CD8-positive, alpha-beta memory T cell (primary cell): Measurements from ENCODE around the gene WDR44. TPM values are rescaled to one million over a fixed set of nuclear protein-coding genes. Genes with fewer than 3 reads are reported as not detected.
A peak's percentile ranks its signal among the peaks of the same experiment; 100 is the strongest.

Experiments
- CTCF ChIA-PET: fragments of 350-600 bp; sonication (Branson Sonifier 250); formaldehyde crosslinking; loops from one replicate; lab custom pipeline; 2021; ENCODE audit warnings: antibody characterized with exemption; lab: Charles Lee
- POLR2A ChIA-PET: fragments of 350-600 bp; sonication (Branson Sonifier 250); formaldehyde crosslinking; loops from one replicate; lab custom pipeline; 2021; ENCODE audit warnings: antibody characterized with exemption; lab: Charles Lee
- DNase-seq, 5 donors: peaks; one replicate each; pipeline versions ENCODE4 v3.0.0 to v3.0.0-alpha.2; 2020 to 2022; ENCODE audit warnings: mixed read lengths in 1 of 5
- H3K27ac ChIP-seq: one replicate; pipeline ENCODE4 v1.7.0; 2013; ENCODE audit warnings: low read depth, mild to moderate bottlenecking, low read length, moderate library complexity
- H3K27me3 ChIP-seq: 2 replicates; pipeline ENCODE4 v1.7.0; 2013; ENCODE audit warnings: low read length, mild to moderate bottlenecking; ENCODE audit not compliant: insufficient read depth, poor library complexity, severe bottlenecking
- H3K36me3 ChIP-seq: 2 replicates; pipeline ENCODE4 v1.7.0; 2013; ENCODE audit warnings: mild to moderate bottlenecking, low read length, moderate library complexity; ENCODE audit not compliant: insufficient read depth
- H3K4me1 ChIP-seq: 2 replicates; pipeline ENCODE4 v1.7.0; 2013; ENCODE audit warnings: mild to moderate bottlenecking, low read length, moderate library complexity; ENCODE audit not compliant: insufficient read depth
- H3K4me3 ChIP-seq: 2 replicates; pipeline ENCODE4 v1.7.0; 2013; ENCODE audit warnings: mild to moderate bottlenecking, low read length
- H3K9me3 ChIP-seq: 2 replicates; pipeline ENCODE4 v1.7.0; 2013; ENCODE audit warnings: mild to moderate bottlenecking, low read length
- H3K27ac Mint-ChIP-seq, 8 donors: one replicate each; pipeline ENCODE4 v1.8.0; 2020 to 2021; ENCODE audit warnings: mixed read lengths in 8 of 8, mild to moderate bottlenecking in 6 of 8, inconsistent platforms in 3 of 8, moderate library complexity in 3 of 8
- H3K27me3 Mint-ChIP-seq, 2 donors: one replicate each; pipeline ENCODE4 v1.8.0; 2020 to 2021; ENCODE audit warnings: mixed read lengths in 2 of 2, mild to moderate bottlenecking in 1 of 2, moderate library complexity in 1 of 2
- H3K36me3 Mint-ChIP-seq, 3 donors: one replicate each; pipeline ENCODE4 v1.8.0; 2020 to 2021; ENCODE audit warnings: mixed read lengths in 3 of 3, inconsistent platforms in 1 of 3, mild to moderate bottlenecking in 1 of 3
- H3K4me1 Mint-ChIP-seq, 3 donors: one replicate each; pipeline ENCODE4 v1.8.0; 2020 to 2021; ENCODE audit warnings: mixed read lengths in 3 of 3, inconsistent platforms in 1 of 3, mild to moderate bottlenecking in 1 of 3
- H3K4me3 Mint-ChIP-seq, 7 donors: one replicate each; pipeline ENCODE4 v1.8.0; 2020 to 2021; ENCODE audit warnings: mixed read lengths in 7 of 7, mild to moderate bottlenecking in 6 of 7, moderate library complexity in 4 of 7, inconsistent platforms in 2 of 7
- H3K9me3 Mint-ChIP-seq, 5 donors: one replicate each; pipeline ENCODE4 v1.8.0; 2020 to 2022; ENCODE audit warnings: mixed read lengths in 5 of 5, mild to moderate bottlenecking in 3 of 5, moderate library complexity in 2 of 5, inconsistent platforms in 1 of 5
- polyA plus RNA-seq: library from polyadenylated mRNA; unstranded; fragments of 300-500 nt; fragmentation: Illumina TruSeq; gene quantifications from one replicate; pipeline ENCODE4 v1.2.3, GENCODE V29; 2021
- total RNA-seq, 2 experiments: library from RNA; stranded (reverse); gene quantifications; one replicate each; pipeline ENCODE4 v1.2.3, GENCODE V29; 2021

Gene WDR44
- total and polyA plus RNA-seq, 3 experiments from 2014 or later, result 9.3 to 12.4 (median 12.1) TPM

GRCh38 chrX:118345045-118345463, 852 bp upstream of the WDR44 start:
- ChIA-PET POLR2A (interaction anchor here (1.1 kb wide), 1 partner anchor 150 kb away, joined by 3 read pairs; the partner anchor contains the start of gene DOCK11), CTCF (no interaction called here)
- H3K4me3 Mint-ChIP-seq, result peak overlapping the region; percentile 97 to 100 (median 99)
- H3K9me3 ChIP-seq, result no peaks in the 10 kb centered on the region
- H3K4me3 ChIP-seq, result peak overlapping the region; percentile 58
- peaks cover 0 to 12% (median 0%) of the 10 kb centered on the region in 3 donors for H3K36me3 Mint-ChIP-seq
- H3K27me3 ChIP-seq, result no peaks in the 10 kb centered on the region
- no peaks in the 10 kb centered on the region for H3K36me3 ChIP-seq
- peaks cover 26 to 39% (median 35%) of the 10 kb centered on the region in 3 donors for H3K4me1 Mint-ChIP-seq
- H3K27ac Mint-ChIP-seq, result peak overlapping the region; percentile 96 to 99 (median 98)
- no peak for DNase-seq
- H3K27me3 Mint-ChIP-seq, result peaks cover 0 to 9% of the 10 kb centered on the region in 2 donors
- H3K27ac ChIP-seq, result peak overlapping the region; percentile 77
- H3K9me3 Mint-ChIP-seq, result no peaks in the 10 kb centered on the region
- peaks cover 19% of the 10 kb centered on the region for H3K4me1 ChIP-seq

- H3K4me3 ChIP-seq, result peak overlapping the region; percentile 87
Observed at GRCh38 chrX:118346258-118347094, 570 bp downstream of the WDR44 start.

GRCh38 chrX:118347131-118347530, 1.2 kb downstream of the WDR44 start:
- Mint-ChIP-seq H3K4me1 (peaks cover 37 to 53% (median 50%) of the 10 kb centered on the region in 3 donors), H3K9me3 (no peaks in the 10 kb centered on the region), H3K36me3 (peaks cover 0 to 12% (median 0%) of the 10 kb centered on the region in 3 donors), H3K4me3 (peak overlapping the region; percentile 97 to 100 (median 99)), H3K27ac (peak overlapping the region; percentile 96 to 99 (median 98)), H3K27me3 (peaks cover 0 to 8% of the 10 kb centered on the region in 2 donors)
- peaks cover 32% of the 10 kb centered on the region for H3K4me1 ChIP-seq
- POLR2A ChIA-PET, result no interaction called here
- H3K27me3 ChIP-seq, result no peaks in the 10 kb centered on the region
- H3K36me3 ChIP-seq, result no peaks in the 10 kb centered on the region
- H3K27ac ChIP-seq, result peak overlapping the region; percentile 88
- peak overlapping the region; percentile 87 for H3K4me3 ChIP-seq
- no peak for DNase-seq
- CTCF ChIA-PET, result no interaction called here
- H3K9me3 ChIP-seq, result no peaks in the 10 kb centered on the region

More at GRCh38 chrX:118346258-118347094, 570 bp downstream of the WDR44 start:
- no peaks in the 10 kb centered on the region for H3K9me3 ChIP-seq
- no peaks in the 10 kb centered on the region for H3K9me3 Mint-ChIP-seq
- peak overlapping the region; percentile 96 to 99 (median 98) for H3K27ac Mint-ChIP-seq
- H3K4me3 Mint-ChIP-seq, result peak overlapping the region; percentile 97 to 100 (median 99)
- peaks cover 0 to 8% of the 10 kb centered on the region in 2 donors for H3K27me3 Mint-ChIP-seq
- H3K36me3 ChIP-seq, result no peaks in the 10 kb centered on the region
- ChIA-PET POLR2A (interaction anchor here (0.7 kb wide), 1 partner anchor 26 kb away, joined by 3 read pairs; no protein-coding TSS in a partner anchor), CTCF (no interaction called here)
- peaks cover 0 to 12% (median 0%) of the 10 kb centered on the region in 3 donors for H3K36me3 Mint-ChIP-seq
- peak; percentile 42 to 76 (median 51) for DNase-seq
- peaks cover 35 to 50% (median 49%) of the 10 kb centered on the region in 3 donors for H3K4me1 Mint-ChIP-seq
- H3K27me3 ChIP-seq, result no peaks in the 10 kb centered on the region
- H3K27ac ChIP-seq, result peak overlapping the region; percentile 88
- peaks cover 32% of the 10 kb centered on the region for H3K4me1 ChIP-seq

GRCh38 chrX:118347736-118348135, 1.8 kb downstream of the WDR44 start:
- Mint-ChIP-seq H3K27me3 (peaks cover 0 to 8% of the 10 kb centered on the region in 2 donors), H3K4me1 (peaks cover 40 to 57% (median 54%) of the 10 kb centered on the region in 3 donors), H3K27ac (peak overlapping the region in 7 of 8 donors; percentile 1 to 99 (median 97)), H3K9me3 (no peaks in the 10 kb centered on the region), H3K36me3 (peaks cover 0 to 12% (median 0%) of the 10 kb centered on the region in 3 donors), H3K4me3 (peak overlapping the region; percentile 97 to 100 (median 99))
- Histone ChIP-seq H3K4me3 (peak overlapping the region; percentile 87), H3K4me1 (peaks cover 36% of the 10 kb centered on the region), H3K27ac (peak overlapping the region; percentile 88), H3K9me3 (no peaks in the 10 kb centered on the region), H3K27me3 (no peaks in the 10 kb centered on the region), H3K36me3 (no peaks in the 10 kb centered on the region)
- ChIA-PET POLR2A (interaction anchor here (0.6 kb wide), 1 partner anchor 82 kb away, joined by 3 read pairs; no protein-coding TSS in a partner anchor), CTCF (no interaction called here)
- DNase-seq, result no peak

GRCh38 chrX:118348186-118348810, 2.4 kb downstream of the WDR44 start:
- POLR2A ChIA-PET, result interaction anchor here (0.6 kb wide), 1 partner anchor 81 kb away, joined by 3 read pairs; no protein-coding TSS in a partner anchor
- CTCF ChIA-PET, result no interaction called here
- Histone ChIP-seq H3K4me1 (peaks cover 41% of the 10 kb centered on the region), H3K9me3 (no peaks in the 10 kb centered on the region), H3K36me3 (no peaks in the 10 kb centered on the region), H3K4me3 (peak overlapping the region; percentile 87), H3K27me3 (no peaks in the 10 kb centered on the region), H3K27ac (no peak overlapping the region)
- peak overlapping the region in 7 of 8 donors; percentile 8 to 99 (median 97) for H3K27ac Mint-ChIP-seq
- peaks cover 0 to 8% of the 10 kb centered on the region in 2 donors for H3K27me3 Mint-ChIP-seq
- peak overlapping the region; percentile 97 to 100 (median 99) for H3K4me3 Mint-ChIP-seq
- no peak for DNase-seq
- H3K36me3 Mint-ChIP-seq, result peaks cover 0 to 12% (median 0%) of the 10 kb centered on the region in 3 donors
- H3K9me3 Mint-ChIP-seq, result no peaks in the 10 kb centered on the region
- H3K4me1 Mint-ChIP-seq, result peaks cover 45 to 63% (median 60%) of the 10 kb centered on the region in 3 donors

- peaks cover 0 to 6% of the 10 kb centered on the region in 2 donors for H3K27me3 Mint-ChIP-seq
- H3K4me3 Mint-ChIP-seq, result peak overlapping the region in 1 of 7 donors; percentile 23
- H3K27ac Mint-ChIP-seq, result peak overlapping the region in 2 of 8 donors; percentile 29 to 33
- H3K9me3 ChIP-seq, result no peaks in the 10 kb centered on the region
- H3K4me1 ChIP-seq, result peaks cover 45% of the 10 kb centered on the region
- DNase-seq, result no peak
- ChIA-PET POLR2A (no interaction called here), CTCF (no interaction called here)
- no peak overlapping the region for H3K4me3 ChIP-seq
- no peaks in the 10 kb centered on the region for H3K9me3 Mint-ChIP-seq
- H3K36me3 ChIP-seq, result no peaks in the 10 kb centered on the region
- peaks cover 50 to 69% (median 68%) of the 10 kb centered on the region in 3 donors for H3K4me1 Mint-ChIP-seq
- H3K36me3 Mint-ChIP-seq, result peaks cover 0 to 12% (median 0%) of the 10 kb centered on the region in 3 donors
- H3K27ac ChIP-seq, result no peak overlapping the region
- no peaks in the 10 kb centered on the region for H3K27me3 ChIP-seq
Observed at GRCh38 chrX:118349188-118349587, 3.3 kb downstream of the WDR44 start.

GRCh38 chrX:118350221-118350620, 4.3 kb downstream of the WDR44 start:
- CTCF ChIA-PET, result no interaction called here
- POLR2A ChIA-PET, result no interaction called here
- H3K36me3 ChIP-seq, result no peaks in the 10 kb centered on the region

More at GRCh38 chrX:118350221-118350620, 4.3 kb downstream of the WDR44 start:
- Histone ChIP-seq H3K4me3 (no peak overlapping the region), H3K27me3 (no peaks in the 10 kb centered on the region), H3K27ac (no peak overlapping the region), H3K9me3 (no peaks in the 10 kb centered on the region), H3K4me1 (peaks cover 43% of the 10 kb centered on the region)
- H3K27me3 Mint-ChIP-seq, result peaks cover 0 to 5% of the 10 kb centered on the region in 2 donors
- H3K27ac Mint-ChIP-seq, result peak overlapping the region in 6 of 8 donors; percentile 1 to 91 (median 50)
- H3K36me3 Mint-ChIP-seq, result peaks cover 0 to 12% (median 0%) of the 10 kb centered on the region in 3 donors
- H3K9me3 Mint-ChIP-seq, result no peaks in the 10 kb centered on the region
- peak overlapping the region in 5 of 7 donors; percentile 41 to 70 (median 54) for H3K4me3 Mint-ChIP-seq
- H3K4me1 Mint-ChIP-seq, result peaks cover 57 to 75% (median 74%) of the 10 kb centered on the region in 3 donors
- no peak for DNase-seq
